Stimulated activated CD4-positive, alpha-beta T cell treated with anti-CD3 and anti-CD28 coated beads, Interleukin-1b, Interleukin-23, amount 100 ng/mL, for 4 hours (primary cell): Measurements from ENCODE around the gene PKHD1.

Experiments
- DNase-seq, 2 donors: peaks; one replicate each; pipeline ENCODE4 v3.0.0-alpha.2; 2020; ENCODE audit warnings: low read depth in 2 of 2

PKHD1 gene

DNA sequence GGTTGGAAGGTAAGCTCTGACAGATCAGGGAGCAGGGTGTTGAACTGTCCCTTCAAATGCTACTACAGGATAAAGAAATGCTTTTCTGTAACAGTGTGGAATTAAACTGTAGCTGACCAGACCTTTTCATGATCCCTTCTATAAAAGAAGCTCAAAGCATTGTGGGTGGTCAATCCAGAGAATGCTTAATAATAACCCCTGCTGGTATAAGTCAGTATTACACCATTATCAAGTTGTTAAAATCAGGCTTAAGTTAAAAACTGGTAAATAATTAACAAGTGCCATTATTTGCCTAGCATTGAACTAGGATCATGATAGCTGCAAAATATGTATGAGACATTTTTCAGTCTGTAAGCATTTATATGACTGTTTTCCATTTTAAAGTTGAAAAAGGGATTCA, 468.9 kb downstream of the PKHD1 start:
- no peak for DNase-seq

DNA sequence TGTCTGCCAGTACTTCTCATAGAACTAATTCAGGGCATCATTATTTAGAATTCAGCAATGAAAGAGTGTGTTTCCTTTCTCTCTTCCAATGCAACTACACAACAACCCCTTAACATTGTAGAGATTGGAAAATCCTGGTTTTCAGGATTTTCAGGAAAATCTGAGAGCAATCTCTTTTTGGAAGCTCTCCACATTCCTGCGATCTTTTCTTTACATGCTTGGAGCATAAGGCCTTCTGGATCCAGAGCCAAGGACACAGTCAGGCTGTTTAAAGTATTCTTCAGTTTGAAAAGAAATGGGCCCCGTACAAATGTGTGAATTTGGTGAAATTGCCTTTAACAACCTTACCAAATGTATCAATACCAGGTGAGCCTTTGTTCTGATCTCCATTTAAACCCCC, 469.7 kb downstream of the PKHD1 start:
- no peak for DNase-seq

DNA sequence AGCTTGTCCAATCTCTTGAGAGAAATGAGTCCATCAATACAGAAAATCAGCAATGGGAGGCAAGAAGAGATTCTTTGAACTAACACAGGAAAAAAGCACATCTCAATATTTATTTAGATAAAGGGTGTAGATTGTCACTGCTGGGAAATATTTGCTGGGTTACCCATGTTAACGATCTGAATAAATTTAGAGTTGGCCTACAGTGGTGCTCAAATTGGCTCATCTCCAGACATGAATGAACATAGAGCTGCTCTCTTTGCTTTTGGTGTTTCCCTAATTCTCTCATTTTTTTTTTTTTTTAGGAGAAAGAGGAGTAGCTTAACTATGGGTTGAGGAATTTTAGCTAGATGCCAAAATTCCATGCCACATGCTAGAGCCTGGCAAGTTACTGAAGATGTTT, 471.2 kb downstream of the PKHD1 start:
- no peak for DNase-seq

DNA sequence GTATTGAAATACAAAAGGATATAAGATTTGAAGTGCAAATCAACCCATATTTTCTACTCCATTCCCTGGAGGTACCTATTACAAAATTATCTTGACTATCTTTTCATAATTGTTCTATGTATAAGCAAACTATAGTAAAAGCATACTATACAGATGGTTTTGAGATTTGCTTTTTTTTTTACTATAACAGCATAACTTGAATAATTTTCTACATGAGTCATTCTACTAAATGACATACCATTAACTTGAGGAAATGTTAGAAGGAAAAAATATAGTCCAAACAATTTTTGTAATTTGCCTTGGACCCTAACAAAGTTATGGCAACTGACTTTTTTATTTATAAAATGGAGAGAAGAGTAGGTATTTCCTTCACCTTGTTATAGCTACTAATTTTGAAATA, 472.7 kb downstream of the PKHD1 start:
- no peak for DNase-seq

DNA sequence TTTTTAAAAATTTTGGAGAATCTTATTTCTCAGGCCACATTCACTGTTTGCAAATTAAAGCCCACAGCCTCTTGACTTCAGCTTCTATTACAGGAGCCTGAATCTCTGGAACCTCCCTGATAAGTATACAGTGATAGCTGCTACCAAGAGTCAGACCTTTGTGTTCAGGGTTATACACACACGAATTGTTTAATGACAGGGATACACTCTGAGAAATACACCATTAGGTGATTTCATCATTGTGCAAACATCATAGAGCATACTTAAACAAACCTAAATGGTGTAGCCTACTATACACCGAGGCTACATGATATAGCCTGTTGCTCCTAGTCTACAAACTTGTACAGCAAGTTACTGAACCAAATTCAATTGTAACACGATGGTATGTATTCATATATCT, 473.9 kb downstream of the PKHD1 start:
- no peak for DNase-seq

DNA sequence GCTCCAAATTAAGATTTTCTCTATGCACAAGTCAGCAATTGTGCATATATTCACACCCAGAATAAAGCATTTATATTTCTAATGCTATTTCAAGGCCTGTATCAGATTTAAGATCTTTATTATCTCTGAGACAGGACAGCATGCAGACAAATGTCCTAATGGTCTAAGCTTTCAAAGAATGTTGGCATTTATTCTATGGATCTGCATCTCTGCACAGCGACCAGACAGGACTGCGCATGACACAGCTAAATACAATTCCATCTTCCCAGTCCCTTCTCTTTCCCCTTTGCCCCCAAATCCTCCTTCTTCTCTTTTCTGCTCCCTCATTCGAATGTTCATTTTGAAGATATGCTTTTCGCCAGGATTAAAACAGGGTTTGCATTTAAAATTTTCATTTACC, 478.5 kb downstream of the PKHD1 start:
- DNase-seq: no peak

DNA sequence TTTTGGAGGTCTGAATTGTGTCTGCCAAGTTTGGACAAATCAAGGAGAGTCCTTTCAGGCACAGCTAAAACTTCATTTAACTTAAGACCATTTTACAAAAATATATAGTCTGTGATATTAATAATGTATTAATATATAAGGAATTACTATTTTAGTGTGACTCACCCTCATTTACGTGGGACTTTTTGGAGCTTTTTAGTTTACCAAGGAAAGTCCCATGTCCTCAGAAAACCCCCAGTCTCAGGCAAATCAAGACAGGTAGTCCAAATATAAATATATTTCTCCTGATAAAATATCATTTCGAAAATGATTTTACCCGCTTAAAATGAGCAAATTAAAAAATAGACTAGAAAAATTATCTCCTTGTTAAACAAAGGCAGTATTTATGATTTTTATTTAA, 479.0 kb downstream of the PKHD1 start:
- DNase-seq: no peak

DNA sequence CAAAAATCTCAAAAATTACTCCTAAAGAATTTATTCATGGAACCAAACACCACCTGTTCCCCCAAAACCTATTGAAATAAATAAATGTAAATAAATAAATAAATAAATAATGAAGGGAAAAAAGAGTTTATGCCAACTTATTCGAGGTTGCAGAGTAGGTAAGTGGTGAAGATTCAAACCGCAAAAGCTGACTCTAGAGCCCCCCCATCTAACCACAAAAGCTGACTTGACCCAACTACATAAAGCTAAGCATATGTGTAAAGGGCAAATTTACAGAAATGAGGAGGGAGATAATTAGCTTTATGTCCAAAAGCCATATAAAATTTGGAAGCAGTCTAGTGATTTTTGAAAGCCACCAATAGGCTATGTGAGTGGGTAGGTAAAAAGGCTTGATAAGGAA, 486.9 kb downstream of the PKHD1 start:
- no peak for DNase-seq

DNA sequence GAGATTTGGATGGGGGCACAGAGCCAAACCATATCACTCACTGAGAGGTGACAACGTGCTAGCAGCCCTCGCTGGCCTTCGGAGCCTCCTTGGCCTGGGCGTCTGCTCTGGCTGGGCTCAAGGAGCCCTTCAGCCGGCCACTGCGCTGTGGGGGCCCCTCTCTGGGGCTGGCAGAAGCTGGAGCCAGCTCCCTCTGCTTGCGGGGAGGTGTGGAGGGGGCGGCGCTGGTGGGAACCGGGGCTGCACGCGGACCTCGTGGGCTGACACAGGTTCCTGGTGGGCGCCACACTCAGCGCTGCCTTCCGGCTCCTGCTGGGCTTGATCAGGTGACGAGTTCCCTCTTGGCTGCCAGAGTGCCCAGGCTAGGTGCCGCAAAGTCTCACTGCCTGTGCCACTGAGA, 489.2 kb downstream of the PKHD1 start:
- DNase-seq: no peak

DNA sequence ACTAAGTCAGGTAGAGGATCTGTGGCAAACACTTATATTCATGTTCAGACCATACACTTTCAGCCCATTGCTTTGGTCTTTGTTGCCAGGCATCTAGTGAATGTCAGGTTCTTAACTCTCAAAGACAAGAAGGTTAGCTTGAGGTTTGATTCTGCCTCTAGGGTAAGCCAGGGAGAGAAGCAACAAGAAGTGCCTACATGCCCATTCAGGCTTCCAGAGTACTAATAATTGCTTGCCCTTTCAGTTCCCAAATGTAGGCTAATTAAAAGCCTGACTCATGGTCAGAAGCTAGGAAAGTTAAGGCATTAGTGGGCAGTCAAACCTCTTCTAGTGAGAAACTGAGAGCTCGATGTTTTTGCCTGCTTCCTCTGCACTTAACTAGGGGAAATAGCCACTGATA, 492.4 kb downstream of the PKHD1 start:
- no peak for DNase-seq

DNA sequence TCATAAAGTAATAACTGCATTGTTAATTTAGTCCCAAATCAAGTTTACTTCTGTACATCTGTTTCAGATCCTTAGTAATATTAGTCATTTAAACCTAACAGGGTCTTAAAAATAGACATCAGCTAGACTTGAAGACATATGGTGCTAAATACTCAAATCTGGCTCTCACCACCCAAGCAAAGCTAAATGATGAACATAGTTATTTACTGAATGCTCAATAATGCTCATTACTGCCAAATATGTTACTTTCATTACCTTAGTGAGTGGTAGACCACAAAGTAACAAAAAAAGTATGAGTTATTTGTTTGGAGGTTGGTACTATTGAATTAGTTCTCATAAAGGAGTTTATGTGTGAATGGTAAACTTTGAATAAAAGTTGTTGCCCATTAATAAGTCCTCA, 502.1 kb downstream of the PKHD1 start:
- no peak for DNase-seq

DNA sequence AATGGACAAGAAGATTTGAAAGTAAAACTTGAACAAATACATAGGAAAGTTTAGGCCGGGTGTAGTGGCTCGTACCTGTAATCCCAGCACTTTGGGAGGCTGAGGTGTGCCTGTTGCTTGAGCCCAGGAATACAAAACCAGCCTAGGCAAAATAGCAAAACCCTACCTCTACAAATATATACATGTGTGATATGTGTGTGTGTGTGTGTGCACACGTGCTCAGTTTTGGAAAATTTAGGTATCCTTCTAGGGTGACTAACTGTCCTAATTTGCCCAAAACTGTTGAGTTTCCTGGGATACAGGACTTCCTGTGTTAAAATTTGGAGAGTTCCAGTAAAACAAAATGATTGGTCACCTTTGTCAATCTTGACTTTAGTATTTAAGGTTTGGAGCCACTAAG, 503.2 kb downstream of the PKHD1 start:
- no peak for DNase-seq

DNA sequence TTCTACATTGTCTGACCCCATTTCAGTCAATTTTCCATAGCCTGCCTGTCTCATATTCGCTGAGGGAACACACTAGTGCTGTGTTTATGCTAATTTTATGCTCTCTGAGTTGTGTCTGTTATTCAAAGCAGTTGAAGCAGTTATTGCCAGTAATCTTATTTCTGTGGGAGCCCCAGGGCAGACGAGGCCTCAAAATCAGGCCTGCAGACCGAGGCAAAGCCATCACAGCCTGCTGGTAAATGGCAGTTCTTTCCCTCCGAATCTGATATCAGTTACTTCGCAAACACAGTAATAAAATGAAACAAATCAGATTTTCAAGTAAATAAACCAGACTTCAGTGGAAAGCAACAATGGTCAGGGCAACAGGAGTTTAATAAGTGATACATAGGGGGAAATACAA, 508.4 kb downstream of the PKHD1 start:
- no peak for DNase-seq

DNA sequence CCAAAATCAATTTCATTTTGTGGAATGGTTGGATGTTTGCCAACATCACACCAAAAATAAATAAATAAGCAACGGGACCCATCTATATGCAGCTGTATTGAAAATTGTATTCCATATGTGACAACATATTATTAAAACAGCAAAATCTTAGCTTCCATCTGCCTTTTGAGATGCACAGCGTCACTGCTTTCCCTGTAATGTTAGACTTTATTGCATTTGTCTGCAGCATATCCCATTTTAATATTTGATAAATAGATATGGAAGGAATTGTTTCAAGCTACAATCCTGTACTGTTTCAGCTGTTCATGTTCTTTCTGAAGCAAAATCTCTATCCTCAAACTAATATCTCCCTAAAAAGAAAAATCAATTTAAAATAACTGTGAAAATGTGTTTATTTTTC, 509.1 kb downstream of the PKHD1 start:
- no peak for DNase-seq

DNA sequence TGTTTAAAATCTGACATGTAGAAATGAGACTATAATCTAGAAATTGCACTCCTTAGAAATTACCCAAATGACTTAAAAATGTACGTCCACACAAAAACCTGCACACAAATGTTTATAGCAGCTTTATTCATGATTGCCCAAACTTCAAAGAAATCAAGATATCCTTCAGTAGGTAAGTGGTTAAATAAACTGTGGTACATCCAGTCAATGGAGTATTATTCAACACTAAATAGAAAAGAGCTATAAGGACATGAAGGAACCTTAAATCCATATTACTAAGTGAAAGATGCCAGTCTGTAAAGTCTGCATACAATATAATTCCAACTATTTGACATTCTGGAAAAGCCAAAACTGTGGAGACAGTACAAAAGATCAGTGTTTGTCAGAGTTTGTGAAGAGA, 513.4 kb downstream of the PKHD1 start:
- DNase-seq: no peak

DNA sequence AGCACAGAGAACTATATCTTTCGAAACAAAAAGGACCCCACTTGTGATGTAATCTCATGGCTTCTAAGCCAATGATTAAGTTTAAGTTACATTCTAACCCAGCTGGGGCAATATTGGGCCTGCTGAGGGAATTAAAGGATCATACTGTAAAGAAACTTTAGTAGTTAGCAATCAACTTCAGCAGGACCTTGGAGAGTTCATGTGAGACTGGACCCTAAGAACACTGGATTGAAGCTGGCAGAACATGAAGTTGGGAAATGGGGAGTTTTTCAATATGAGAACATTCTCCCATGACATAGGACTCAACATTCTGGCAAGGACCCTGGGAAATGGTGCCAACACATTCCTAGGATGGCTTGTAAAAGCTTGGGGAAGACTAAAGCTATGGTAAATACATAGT, 516.2 kb downstream of the PKHD1 start:
- no peak for DNase-seq

DNA sequence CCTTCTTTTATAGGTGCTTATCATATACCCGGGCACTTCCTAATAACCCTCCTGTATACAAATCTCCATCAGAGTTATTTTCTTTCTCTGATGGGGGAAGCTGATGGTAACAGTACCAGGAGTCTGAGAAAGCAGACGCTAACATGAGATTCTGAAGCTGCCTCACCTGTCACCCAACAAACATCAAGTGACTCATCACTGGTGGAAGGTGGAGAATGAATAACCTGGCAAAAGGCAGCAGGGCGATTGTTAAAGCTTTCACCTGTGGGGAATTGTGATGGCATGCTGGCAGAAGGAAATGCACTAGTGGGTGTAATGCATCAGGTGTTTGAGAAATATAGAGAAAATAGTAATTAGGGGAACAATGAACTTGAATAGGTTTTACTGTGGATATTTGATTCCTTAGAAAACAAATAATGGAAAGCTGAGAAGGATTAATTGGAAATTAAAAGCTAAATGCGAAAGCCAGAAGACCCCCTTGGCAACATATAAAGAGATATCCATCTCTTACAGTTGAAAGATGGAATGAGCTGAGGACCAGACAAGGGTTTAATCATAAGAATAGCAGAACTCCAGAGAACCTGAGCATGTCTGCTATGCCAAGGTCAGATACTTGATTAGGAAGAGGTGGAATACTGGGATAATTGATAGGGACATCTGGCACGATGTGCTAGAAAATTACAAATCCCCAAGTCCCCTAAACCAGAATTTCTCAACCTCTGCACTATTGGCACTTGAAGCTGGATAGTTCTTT, 517.1 kb downstream of the PKHD1 start:
- no peak for DNase-seq

DNA sequence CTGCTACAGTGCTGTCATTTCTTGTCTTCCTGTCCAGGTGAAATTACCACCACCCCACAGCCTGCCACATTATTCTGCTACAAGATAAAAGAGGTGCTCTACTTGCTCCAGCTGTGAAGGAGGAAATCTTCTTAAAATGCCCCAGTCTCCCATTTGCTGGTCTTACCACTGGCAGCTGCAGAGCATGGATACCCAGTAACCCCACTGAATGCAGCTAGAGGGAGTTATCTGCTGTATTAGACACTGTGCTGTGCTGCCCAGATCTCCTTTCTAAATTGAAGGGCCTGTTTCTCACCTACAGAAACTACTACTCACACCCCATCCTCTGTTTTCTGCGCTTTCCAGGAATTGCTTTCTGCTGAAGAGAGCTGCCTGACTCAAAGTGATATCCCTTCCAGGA, 517.8 kb downstream of the PKHD1 start:
- no peak for DNase-seq

DNA sequence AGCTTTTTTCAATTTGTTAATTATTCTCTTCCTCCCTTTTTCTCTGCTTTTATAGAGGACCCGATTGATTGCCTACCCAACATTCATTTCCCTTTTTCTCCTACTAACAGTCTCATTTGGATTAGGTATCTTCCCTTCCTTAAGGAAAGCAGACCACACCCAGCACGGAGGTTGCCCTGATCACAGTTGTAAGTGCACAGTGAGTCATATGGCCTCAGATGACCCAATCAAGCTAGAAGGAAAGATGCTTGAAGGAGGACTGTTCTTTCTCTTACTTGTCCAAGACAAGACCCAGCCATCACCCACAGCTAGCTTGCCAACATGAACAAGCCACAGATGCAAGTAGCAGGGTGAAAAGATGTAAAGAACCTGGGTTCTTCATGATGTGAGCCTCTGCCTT, 518.6 kb downstream of the PKHD1 start:
- no peak for DNase-seq

DNA sequence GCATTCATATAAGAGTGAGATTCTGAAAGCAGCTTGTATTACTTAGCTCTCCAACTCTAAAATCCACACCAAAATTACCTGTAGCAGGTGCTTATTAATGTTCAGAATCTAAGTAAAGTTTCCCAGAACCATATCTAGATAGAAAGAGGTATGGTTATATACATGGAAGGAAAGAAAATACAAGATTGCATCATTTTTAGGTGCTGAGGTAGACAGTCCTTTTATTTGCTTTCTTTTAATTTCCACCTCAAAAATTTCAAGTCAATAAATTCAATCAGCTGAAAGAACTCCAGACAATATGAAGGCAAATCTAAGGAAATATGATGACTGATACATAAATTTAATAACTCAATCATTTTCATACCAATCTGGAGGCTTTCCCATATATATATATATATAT, 521.9 kb downstream of the PKHD1 start:
- no peak for DNase-seq
